Glutamatergic neuron (in vitro differentiated cells): ENCODE data around the gene KLHL14. TPM values are rescaled to one million over a fixed set of nuclear protein-coding genes. Genes with fewer than 3 reads are reported as not detected.
A peak's percentile ranks its signal among the peaks of the same experiment; 100 is the strongest.
"Not testable (repeated sequence)": the region's sequence is repeated elsewhere in the genome, so short reads cannot be mapped to it uniquely, and the experiment has no call there.

Source experiments
- DNase-seq: peaks from one replicate; pipeline ENCODE4 v3.0.0; 2022
- H3K27ac Mint-ChIP-seq: one replicate; pipeline ENCODE4 v1.8.0; 2020; ENCODE audit warnings: mild to moderate bottlenecking, mixed read lengths, inconsistent platforms; ENCODE audit not compliant: unreplicated experiment
- H3K27me3 Mint-ChIP-seq: one replicate; pipeline ENCODE4 v1.8.0; 2020; ENCODE audit warnings: mild to moderate bottlenecking, moderate library complexity, mixed read lengths, inconsistent platforms; ENCODE audit not compliant: unreplicated experiment
- H3K36me3 Mint-ChIP-seq: one replicate; pipeline ENCODE4 v1.8.0; 2020; ENCODE audit warnings: mild to moderate bottlenecking, mixed read lengths, inconsistent platforms; ENCODE audit not compliant: unreplicated experiment
- H3K4me1 Mint-ChIP-seq: one replicate; pipeline ENCODE4 v1.8.0; 2020; ENCODE audit warnings: mild to moderate bottlenecking, low read depth, mixed read lengths, inconsistent platforms; ENCODE audit not compliant: unreplicated experiment
- H3K4me3 Mint-ChIP-seq: one replicate; pipeline ENCODE4 v1.8.0; 2020; ENCODE audit warnings: mild to moderate bottlenecking, mixed read lengths, inconsistent platforms; ENCODE audit not compliant: unreplicated experiment
- H3K9me3 Mint-ChIP-seq: one replicate; pipeline ENCODE4 v1.8.0; 2020; ENCODE audit warnings: mild to moderate bottlenecking, moderate library complexity, mixed read lengths, inconsistent platforms; ENCODE audit not compliant: unreplicated experiment
- total RNA-seq: library from RNA; stranded (reverse); fragmentation: NEBNext Ultra II Directional; extraction: Animal tissue kit (Norgen Biotek cat#: 25700); gene quantifications from one replicate; pipeline ENCODE4 v1.2.1, GENCODE V29; 2021; ENCODE audit not compliant: unreplicated experiment
- TF ChIP-seq, protein P1 (sequence below): fragments of 200-600 bp; sonication (generic); IDR thresholded peaks from one replicate; pipeline ENCODE4 v1.5.0; 2021; ENCODE audit not compliant: partially characterized antibody, unreplicated experiment

The KLHL14 gene
- total RNA-seq, 1 donor from 2014 or later: not detected

DNA sequence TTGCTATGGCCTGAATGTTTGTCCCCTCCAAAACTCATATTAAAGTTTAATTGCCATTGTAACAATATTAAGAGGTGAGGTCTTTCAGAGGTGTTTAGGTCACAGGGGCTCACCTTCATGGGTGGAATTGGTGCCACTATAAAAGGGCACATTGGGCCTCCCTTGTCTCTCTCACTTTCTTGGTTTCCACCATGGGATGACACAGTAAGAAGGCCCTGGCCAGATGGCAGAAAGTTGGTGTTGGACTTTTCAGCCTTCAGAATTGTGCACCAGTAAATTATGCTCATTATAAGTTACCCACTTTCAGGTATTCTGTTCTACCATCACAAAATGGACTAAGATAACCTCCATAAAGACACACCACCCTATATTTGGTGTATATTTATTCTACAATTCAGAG is 102.1 kb downstream of the KLHL14 start:
- Mint-ChIP-seq H3K27ac (no peak overlapping the region), H3K4me1 (no peaks in the 10 kb centered on the region), H3K27me3 (no peaks in the 10 kb centered on the region), H3K4me3 (no peak overlapping the region), H3K9me3 (no peaks in the 10 kb centered on the region), H3K36me3 (no peaks in the 10 kb centered on the region)
- TF ChIP-seq, protein P1, sequence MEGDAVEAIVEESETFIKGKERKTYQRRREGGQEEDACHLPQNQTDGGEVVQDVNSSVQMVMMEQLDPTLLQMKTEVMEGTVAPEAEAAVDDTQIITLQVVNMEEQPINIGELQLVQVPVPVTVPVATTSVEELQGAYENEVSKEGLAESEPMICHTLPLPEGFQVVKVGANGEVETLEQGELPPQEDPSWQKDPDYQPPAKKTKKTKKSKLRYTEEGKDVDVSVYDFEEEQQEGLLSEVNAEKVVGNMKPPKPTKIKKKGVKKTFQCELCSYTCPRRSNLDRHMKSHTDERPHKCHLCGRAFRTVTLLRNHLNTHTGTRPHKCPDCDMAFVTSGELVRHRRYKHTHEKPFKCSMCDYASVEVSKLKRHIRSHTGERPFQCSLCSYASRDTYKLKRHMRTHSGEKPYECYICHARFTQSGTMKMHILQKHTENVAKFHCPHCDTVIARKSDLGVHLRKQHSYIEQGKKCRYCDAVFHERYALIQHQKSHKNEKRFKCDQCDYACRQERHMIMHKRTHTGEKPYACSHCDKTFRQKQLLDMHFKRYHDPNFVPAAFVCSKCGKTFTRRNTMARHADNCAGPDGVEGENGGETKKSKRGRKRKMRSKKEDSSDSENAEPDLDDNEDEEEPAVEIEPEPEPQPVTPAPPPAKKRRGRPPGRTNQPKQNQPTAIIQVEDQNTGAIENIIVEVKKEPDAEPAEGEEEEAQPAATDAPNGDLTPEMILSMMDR: no peak
- DNase-seq: no peak

DNA sequence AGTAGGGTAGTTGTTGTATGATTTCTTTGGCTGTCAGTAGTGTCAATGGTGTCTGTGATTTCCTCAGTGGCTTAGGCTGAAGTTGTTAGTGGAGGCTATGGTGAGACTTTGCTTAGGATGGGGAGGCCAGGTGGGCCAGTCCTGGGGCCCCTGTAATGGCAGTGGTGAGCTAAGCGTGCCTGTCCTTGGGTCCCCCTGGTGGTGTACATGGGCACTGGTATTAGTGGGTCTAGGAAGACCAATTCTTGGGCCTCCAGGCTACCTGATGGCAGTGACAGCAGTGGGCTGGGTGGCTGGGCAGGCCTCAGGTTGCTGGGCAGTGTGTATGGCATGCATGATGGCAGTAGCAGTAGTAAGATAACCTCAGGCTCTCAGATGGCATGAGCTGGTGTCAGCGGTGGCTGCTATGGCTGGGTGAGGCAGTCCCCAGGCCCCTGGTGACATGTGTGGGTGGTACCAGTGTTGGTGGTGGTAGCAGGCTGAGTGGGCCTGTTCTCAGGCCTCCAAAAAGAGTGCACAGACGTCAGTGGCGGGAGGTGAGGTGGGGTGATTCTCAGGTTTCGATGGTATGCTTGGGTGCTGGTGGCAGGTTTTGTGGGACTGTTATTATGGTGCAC is 103.2 kb downstream of the KLHL14 start:
- Mint-ChIP-seq H3K4me1 (no peaks in the 10 kb centered on the region), H3K9me3 (no peaks in the 10 kb centered on the region), H3K27me3 (no peaks in the 10 kb centered on the region), H3K36me3 (no peaks in the 10 kb centered on the region), H3K4me3 (no peak overlapping the region), H3K27ac (peak overlapping the region; percentile 8)
- no peak for DNase-seq
- TF ChIP-seq, protein P1: no peak

DNA sequence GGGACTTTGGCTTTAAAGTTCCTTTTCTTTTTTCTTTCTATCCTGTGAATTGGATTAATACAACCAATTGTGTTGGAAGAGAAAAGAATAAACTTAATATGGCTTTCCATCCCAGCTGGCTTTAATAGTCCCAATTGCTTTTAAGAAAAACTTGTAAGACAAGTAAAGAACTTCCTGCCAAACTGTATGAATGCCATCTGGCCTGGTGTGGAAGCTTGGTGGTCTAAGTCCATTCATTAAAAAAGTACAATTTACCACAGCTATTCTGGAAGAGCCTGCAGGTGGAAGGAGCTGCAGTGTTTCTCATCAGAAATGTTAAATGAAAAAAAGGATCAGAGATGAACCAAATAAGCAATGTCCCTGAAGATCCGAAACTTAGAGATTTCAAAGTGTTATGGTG is 103.9 kb downstream of the KLHL14 start:
- Mint-ChIP-seq H3K27ac (no peak overlapping the region), H3K27me3 (no peaks in the 10 kb centered on the region), H3K4me1 (no peaks in the 10 kb centered on the region), H3K4me3 (no peak overlapping the region), H3K36me3 (no peaks in the 10 kb centered on the region), H3K9me3 (no peaks in the 10 kb centered on the region)
- DNase-seq: no peak
- TF ChIP-seq, protein P1: no peak

DNA sequence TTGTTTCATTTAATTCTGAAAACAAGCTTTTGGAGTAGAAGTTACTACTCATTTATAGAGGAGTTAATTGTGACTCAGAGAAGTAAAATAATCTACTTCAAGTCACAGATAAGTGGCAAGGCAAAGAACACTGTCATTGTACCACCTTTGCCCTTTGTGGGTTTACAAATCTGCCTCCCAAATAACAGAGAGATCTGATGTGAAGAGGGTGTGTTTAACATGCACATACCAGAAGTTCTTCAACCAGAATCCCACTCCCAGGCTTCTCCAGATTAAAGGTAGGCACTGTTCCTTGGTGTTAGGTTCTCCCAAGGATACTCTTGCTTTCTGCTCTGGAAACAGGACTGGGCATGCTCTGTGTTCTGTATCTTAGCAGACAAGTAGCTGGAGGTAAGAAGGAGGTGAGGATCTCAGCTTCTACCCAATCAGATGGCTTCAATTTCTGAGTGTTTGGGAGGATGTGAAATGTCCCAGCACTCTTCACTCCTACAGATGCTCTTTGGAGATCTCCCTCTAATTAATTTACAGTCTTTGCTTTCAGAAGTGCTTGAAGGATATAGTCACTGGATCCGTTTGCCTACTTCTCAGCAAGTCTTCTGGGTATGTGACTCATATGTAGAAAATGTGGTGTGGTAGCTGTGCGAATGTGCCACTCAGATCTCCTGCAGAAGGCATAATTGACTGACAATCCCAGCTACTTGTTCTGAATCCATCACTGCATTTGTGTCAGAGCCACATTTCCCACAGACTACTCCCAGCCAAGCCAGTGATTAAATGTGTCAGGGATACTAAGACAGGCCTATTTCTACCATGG is 111.1 kb downstream of the KLHL14 start:
- TF ChIP-seq, protein P1: no peak
- no peaks in the 10 kb centered on the region for H3K4me1 Mint-ChIP-seq
- H3K4me3 Mint-ChIP-seq: no peak overlapping the region
- H3K27ac Mint-ChIP-seq: no peak overlapping the region
- H3K27me3 Mint-ChIP-seq: no peaks in the 10 kb centered on the region
- H3K36me3 Mint-ChIP-seq: no peaks in the 10 kb centered on the region
- DNase-seq: no peak
- no peaks in the 10 kb centered on the region for H3K9me3 Mint-ChIP-seq

DNA sequence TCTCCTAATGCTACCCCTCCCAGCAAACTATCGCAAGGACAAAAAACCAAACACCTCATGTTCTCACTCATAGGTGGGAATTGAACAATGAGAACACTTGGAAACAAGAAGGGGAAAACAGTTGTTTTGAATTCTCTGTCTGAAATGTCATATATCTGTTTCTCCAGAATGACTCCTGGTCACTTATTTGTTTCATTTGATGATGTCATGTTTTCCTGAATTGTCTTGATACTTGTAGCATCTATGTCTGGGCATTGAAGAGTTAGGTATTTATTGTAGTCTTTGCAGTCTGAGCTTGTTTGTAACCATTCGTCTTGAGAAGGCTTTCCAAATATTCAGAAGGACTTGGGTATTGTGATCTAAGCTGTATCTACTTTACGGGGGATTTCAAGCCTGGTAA is 118.3 kb downstream of the KLHL14 start:
- H3K9me3 Mint-ChIP-seq, H3K27ac Mint-ChIP-seq, H3K4me3 Mint-ChIP-seq, DNase-seq, H3K4me1 Mint-ChIP-seq, H3K36me3 Mint-ChIP-seq, H3K27me3 Mint-ChIP-seq: not testable (repeated sequence)

DNA sequence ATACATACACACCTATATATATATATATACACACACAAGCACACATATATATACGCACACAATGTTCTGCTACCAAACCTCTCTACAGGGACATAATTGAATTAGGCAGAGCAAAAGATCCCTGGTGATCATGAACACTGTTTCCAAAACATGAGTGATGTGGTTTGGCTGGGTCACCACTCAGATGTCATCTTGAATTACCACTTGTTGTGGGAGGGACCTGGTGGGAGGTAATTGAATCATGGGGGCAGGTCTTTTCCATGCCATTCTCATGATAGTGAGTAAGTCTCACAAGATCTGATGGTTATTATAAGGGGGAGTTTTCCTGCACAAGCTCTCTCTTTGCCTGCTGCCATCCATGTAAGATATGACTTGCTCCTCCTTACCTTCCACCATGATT is 135.2 kb downstream of the KLHL14 start:
- not testable (repeated sequence) for H3K4me3 Mint-ChIP-seq, H3K27me3 Mint-ChIP-seq, DNase-seq, H3K9me3 Mint-ChIP-seq, H3K4me1 Mint-ChIP-seq, H3K27ac Mint-ChIP-seq, H3K36me3 Mint-ChIP-seq
